Measurements from ENCODE around the gene PSPN. TPM values are rescaled to one million over a fixed set of nuclear protein-coding genes. Genes with fewer than 3 reads are reported as not detected.

The PSPN gene
- total RNA-seq, 1 experiment from 2014 or later, result 1.4 TPM

- Histone ChIP-seq H3K4me3 (no peak overlapping the region), H3K36me3 (no peaks in the 10 kb centered on the region), H3K27ac (no peak overlapping the region), H3K4me1 (no peaks in the 10 kb centered on the region), H3K27me3 (no peaks in the 10 kb centered on the region), H3K9me3 (replicated peaks) (0 out of 2 replicates have a peak, but pooled peaks cover 2% of the 10 kb centered on the region)
- DNase-seq, result peak in 1 of 2 experiments; percentile 30
These were observed 32.3 kb downstream of the PSPN start for GRCh38 chr19:6343462-6343861.

GRCh38 chr19:6340493-6341201 lies 35.1 kb downstream of the PSPN start:
- Histone ChIP-seq H3K27me3 (no peaks in the 10 kb centered on the region), H3K36me3 (no peaks in the 10 kb centered on the region), H3K4me1 (no peaks in the 10 kb centered on the region), H3K9me3 (replicated peaks) (0 out of 2 replicates have a peak, but pooled peaks cover 2% of the 10 kb centered on the region), H3K4me3 (no peak overlapping the region), H3K27ac (no peak overlapping the region)
- DNase-seq, result no peak

- H3K36me3 ChIP-seq, result no peaks in the 10 kb centered on the region
- H3K4me1 ChIP-seq, result no peaks in the 10 kb centered on the region
- DNase-seq, result no peak
- H3K27ac ChIP-seq, result no peak overlapping the region
- no peak overlapping the region for H3K4me3 ChIP-seq
- H3K9me3 ChIP-seq (replicated peaks), result no peaks in the 10 kb centered on the region
- H3K27me3 ChIP-seq, result no peaks in the 10 kb centered on the region
These were observed 41.0 kb downstream of the PSPN start for GRCh38 chr19:6334490-6335285.

GRCh38 chr19:6333439-6333838 lies 42.3 kb downstream of the PSPN start, which contains the start of gene ACER1:
ACER1 (minus strand) TSS chr19:6333612; CDS start chr19:6333551, 61 bp downstream.
- H3K27me3 ChIP-seq, result no peaks in the 10 kb centered on the region
- no peaks in the 10 kb centered on the region for H3K36me3 ChIP-seq
- H3K27ac ChIP-seq, result no peak within 1 kb of the TSS
- no peaks in the 10 kb centered on the region for H3K9me3 ChIP-seq (replicated peaks)
- no peak within 1 kb of the TSS for H3K4me3 ChIP-seq
- H3K4me1 ChIP-seq, result no peaks in the 10 kb centered on the region
- no peak for DNase-seq

- Histone ChIP-seq H3K4me3 (no peak overlapping the region), H3K27me3 (no peaks in the 10 kb centered on the region), H3K36me3 (no peaks in the 10 kb centered on the region), H3K4me1 (no peaks in the 10 kb centered on the region), H3K9me3 (replicated peaks) (no peaks in the 10 kb centered on the region), H3K27ac (no peak overlapping the region)
- DNase-seq, result no peak
These were observed 48.9 kb downstream of the PSPN start for GRCh38 chr19:6326815-6327214.

GRCh38 chr19:6325614-6326013 lies 50.1 kb downstream of the PSPN start:
- H3K9me3 ChIP-seq (replicated peaks), result no peaks in the 10 kb centered on the region
- DNase-seq, result no peak
- H3K27me3 ChIP-seq, result no peaks in the 10 kb centered on the region
- H3K36me3 ChIP-seq, result no peaks in the 10 kb centered on the region
- no peak overlapping the region for H3K27ac ChIP-seq
- no peak overlapping the region for H3K4me3 ChIP-seq
- H3K4me1 ChIP-seq, result no peaks in the 10 kb centered on the region

Other genes starting within 250 kb of the PSPN start
- gene ACSBG2, start 240.3 kb downstream of the PSPN start, total RNA-seq (2014; rRNA removed; shearing (Covaris generic)), result not detected in 2 replicates
- 23.3 and 23.8 TPM in 2 replicates for gene MLLT1, start 96.0 kb downstream of the PSPN start, total RNA-seq (2014; rRNA removed; shearing (Covaris generic))
- not detected in 2 replicates for gene ACER1, start 42.3 kb downstream of the PSPN start, total RNA-seq (2014; rRNA removed; shearing (Covaris generic))
- gene CLPP, start 14.4 kb downstream of the PSPN start, total RNA-seq (2014; rRNA removed; shearing (Covaris generic)), result 65.1 and 67.6 TPM in 2 replicates
- gene ALKBH7, start 3.1 kb downstream of the PSPN start, total RNA-seq (2014; rRNA removed; shearing (Covaris generic)), result 24.6 and 28.5 TPM in 2 replicates
- gene GTF2F1, start 17.2 kb upstream of the PSPN start, total RNA-seq (2014; rRNA removed; shearing (Covaris generic)), result 41.7 and 49.0 TPM in 2 replicates
- gene KHSRP, start 48.9 kb upstream of the PSPN start, total RNA-seq (2014; rRNA removed; shearing (Covaris generic)), result 197 and 209 TPM in 2 replicates
- 0.14 TPM in 1 of 2 replicates, not detected in the other for gene SLC25A41, start 57.8 kb upstream of the PSPN start, total RNA-seq (2014; rRNA removed; shearing (Covaris generic))
- 9.6 and 12.4 TPM in 2 replicates for gene SLC25A23, start 83.9 kb upstream of the PSPN start, total RNA-seq (2014; rRNA removed; shearing (Covaris generic))
- not detected in 2 replicates for gene CRB3, start 88.3 kb upstream of the PSPN start, total RNA-seq (2014; rRNA removed; shearing (Covaris generic))
- not detected in 2 replicates for gene DENND1C, start 105.9 kb upstream of the PSPN start, total RNA-seq (2014; rRNA removed; shearing (Covaris generic))
- gene TUBB4A, start 126.4 kb upstream of the PSPN start, total RNA-seq (2014; rRNA removed; shearing (Covaris generic)), result not detected in 2 replicates
- not detected in 2 replicates for gene TNFSF9, start 155.1 kb upstream of the PSPN start, total RNA-seq (2014; rRNA removed; shearing (Covaris generic))
- gene CD70, start 215.2 kb upstream of the PSPN start, total RNA-seq (2014; rRNA removed; shearing (Covaris generic)), result not detected in 2 replicates

All from SJCRH30 (cell line).